Stimulated activated CD8-positive, alpha-beta memory T cell treated with anti-CD3 and anti-CD28 coated beads, Interleukin-7, amount 100 ng/mL, for 1 hour (primary cell): ENCODE results near the gene NXPE2.

Experiments used
- DNase-seq, 2 donors: peaks; one replicate each; pipeline ENCODE4 v3.0.0-alpha.2; 2020; ENCODE audit warnings: low read depth in 2 of 2

NXPE2 gene

GRCh38 chr11:114745150-114745671 is 66.9 kb downstream of the NXPE2 start:
- DNase-seq, result no peak

DNA sequence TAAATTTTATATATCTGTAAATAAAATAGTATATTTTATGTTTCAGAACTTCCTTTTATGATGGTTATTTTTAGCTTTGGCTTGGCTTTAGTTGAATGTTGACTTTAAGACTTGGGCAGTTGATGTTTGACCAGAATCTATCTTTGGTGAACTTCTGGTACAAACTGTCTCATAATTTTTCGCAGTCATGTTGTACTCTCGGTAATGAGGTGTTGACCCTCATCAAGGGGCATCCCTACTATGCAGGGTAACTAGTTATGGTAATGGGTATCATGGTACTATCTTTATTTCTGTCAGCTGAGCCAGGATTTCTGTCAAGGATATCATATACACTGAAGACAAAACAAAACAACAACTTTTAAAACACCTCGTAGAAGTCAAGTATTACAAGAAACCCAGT is 67.7 kb downstream of the NXPE2 start:
- no peak for DNase-seq
